OCI-LY3 (cell line): ENCODE measurements around the gene TRPM5.

Experiments used
- EZH2phosphoT487 ChIP-seq: fragments of 200-600 bp; shearing (Covaris generic); IDR thresholded peaks from 2 replicates; pipeline ENCODE4 v1.6.1; 2018; ENCODE audit warnings: antibody characterized with exemption, mixed run types, low read depth
- TF ChIP-seq, protein P1 (sequence below): fragments of 200-600, 300-600 bp; sonication (generic); IDR thresholded peaks from 2 replicates; pipeline ENCODE4 v1.5.1; 2014; ENCODE audit warnings: antibody characterized with exemption, low read length, low read depth

DNA sequence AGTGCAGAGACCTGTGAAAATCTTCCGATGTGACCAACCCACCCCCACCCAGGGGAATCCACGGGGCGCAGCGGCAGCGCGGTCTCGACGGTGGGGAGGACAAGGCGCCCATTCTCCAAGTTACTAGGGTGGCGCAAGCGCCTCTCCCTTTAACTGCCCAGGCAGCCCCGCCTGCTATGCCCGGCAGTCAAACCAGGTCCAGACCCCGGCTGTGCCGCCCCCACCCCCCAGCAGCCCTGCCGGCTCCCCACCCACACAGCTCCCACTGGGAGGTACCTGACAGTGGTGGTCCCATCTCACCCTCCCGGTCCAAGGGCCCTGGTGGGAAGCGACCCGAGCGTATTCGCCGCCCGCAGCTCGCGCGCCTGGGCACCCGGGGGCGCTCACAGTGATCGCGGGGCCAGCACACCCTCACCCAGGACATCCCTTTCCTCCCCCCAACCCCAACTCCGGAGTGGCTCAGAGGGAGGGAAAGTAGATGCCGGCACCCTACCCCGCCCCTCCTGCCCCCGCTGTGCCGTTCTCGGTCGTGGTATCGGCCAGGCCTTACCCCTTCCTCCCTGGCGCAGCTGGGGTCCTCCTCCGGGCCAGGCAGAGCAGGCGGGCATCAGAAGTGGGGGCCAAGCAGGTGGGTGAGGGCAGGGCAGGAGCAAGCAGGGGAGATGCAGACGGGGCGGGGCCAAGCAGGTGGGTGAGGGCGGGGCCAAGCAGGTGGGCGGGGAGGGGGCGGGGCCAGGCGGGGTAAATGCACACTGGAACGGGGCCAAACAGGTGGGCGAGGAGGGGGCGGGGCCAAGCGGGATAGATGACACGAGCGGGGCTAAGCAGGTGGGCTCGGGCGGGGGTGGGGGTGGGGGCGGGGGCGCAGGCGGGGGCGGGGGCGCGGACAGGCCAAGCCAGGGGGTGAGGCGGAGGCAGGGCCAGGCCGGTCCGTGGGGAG lies at the start of gene TRPM5:
- TF ChIP-seq, protein P1, sequence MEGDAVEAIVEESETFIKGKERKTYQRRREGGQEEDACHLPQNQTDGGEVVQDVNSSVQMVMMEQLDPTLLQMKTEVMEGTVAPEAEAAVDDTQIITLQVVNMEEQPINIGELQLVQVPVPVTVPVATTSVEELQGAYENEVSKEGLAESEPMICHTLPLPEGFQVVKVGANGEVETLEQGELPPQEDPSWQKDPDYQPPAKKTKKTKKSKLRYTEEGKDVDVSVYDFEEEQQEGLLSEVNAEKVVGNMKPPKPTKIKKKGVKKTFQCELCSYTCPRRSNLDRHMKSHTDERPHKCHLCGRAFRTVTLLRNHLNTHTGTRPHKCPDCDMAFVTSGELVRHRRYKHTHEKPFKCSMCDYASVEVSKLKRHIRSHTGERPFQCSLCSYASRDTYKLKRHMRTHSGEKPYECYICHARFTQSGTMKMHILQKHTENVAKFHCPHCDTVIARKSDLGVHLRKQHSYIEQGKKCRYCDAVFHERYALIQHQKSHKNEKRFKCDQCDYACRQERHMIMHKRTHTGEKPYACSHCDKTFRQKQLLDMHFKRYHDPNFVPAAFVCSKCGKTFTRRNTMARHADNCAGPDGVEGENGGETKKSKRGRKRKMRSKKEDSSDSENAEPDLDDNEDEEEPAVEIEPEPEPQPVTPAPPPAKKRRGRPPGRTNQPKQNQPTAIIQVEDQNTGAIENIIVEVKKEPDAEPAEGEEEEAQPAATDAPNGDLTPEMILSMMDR, result no peak
- TF ChIP-seq EZH2phosphoT487, result no peak
